Pancreas (tissue), 10 donors: ENCODE data around the gene RAB19. TPM values are rescaled to one million over a fixed set of nuclear protein-coding genes. Genes with fewer than 3 reads are reported as not detected.
A peak's percentile ranks its signal among the peaks of the same experiment; 100 is the strongest.
"Not testable (repeated sequence)": the region's sequence is repeated elsewhere in the genome, so short reads cannot be mapped to it uniquely, and the experiment has no call there.

Experiments used
- ATAC-seq, 4 donors: fragments of 200-7000 bp; cut with Tn5 transposase; one replicate each; pipeline versions ENCODE4 v1.8.0 to v1.9.1; 2020; ENCODE audit warnings: mild to moderate bottlenecking in 4 of 4, moderate library complexity in 4 of 4
- DNase-seq, 6 donors: peaks; one replicate each; pipeline ENCODE4 v3.0.0-alpha.2; 2020
- FAIRE-seq: peaks from 2 replicates; lab custom pipeline; 2012; peaks lifted over from hg19 to GRCh38; lab: Jason Lieb, UNC
- H3K27ac ChIP-seq, 4 donors: fragments of 200-600 bp; sonication (generic); 1 replicate in 3 of 4; 2 replicates in 1 of 4; pipeline versions ENCODE4 v1.5.0 to v1.8.0; 2020
- H3K27me3 ChIP-seq, 4 donors: fragments of 200-600 bp; one replicate each; pipeline ENCODE4 v1.8.0; 2021
- H3K36me3 ChIP-seq, 3 donors: fragments of 200-600 bp; sonication (generic) in 1 of 3; one replicate each; pipeline versions ENCODE4 v1.5.0 to v1.8.0; 2020 to 2021
- H3K4me1 ChIP-seq, 3 donors: fragments of 200-600 bp; one replicate each; pipeline ENCODE4 v1.8.0; 2021
- H3K4me3 ChIP-seq, 4 donors: fragments of 200-600 bp; sonication (generic) in 2 of 4; one replicate each; pipeline versions ENCODE4 v1.5.0 to v1.8.0; 2020 to 2021
- H3K9me3 ChIP-seq, 4 donors: fragments of 200-600 bp; one replicate each; pipeline ENCODE4 v1.8.0; 2021
- WGBS, 2 donors: extraction: QIAGEN DNeasy Blood & Tissue Kit; methylation state at CpG; one replicate each; pipeline ENCODE4 v1.1.7; 2013; 5-methylcytosine and 5-hydroxymethylcytosine counted together
- intact Hi-C, 3 donors: fragments of 100-400 bp; cut with DNase I; formaldehyde crosslinking; loops; one replicate each; pipeline versions ENCODE4 v1.11.1 to v1.14.2; 2022
- polyA plus RNA-seq, 2 donors: library from polyadenylated mRNA; stranded (reverse); fragments of 200-250 nt; gene quantifications; one replicate each; pipeline ENCODE4 v1.2.3, GENCODE V29; 2013
- total RNA-seq, 6 donors: library from RNA; stranded (reverse); fragmentation: NEBNext Ultra II Directional in 4 of 6; extraction: Animal tissue kit (Norgen Biotek cat#: 25700) in 4 of 6; gene quantifications; one replicate each; pipeline versions ENCODE4 v1.2.1 to v1.2.4, GENCODE V29; 2021 to 2023
- TF ChIP-seq, protein P1 (sequence below), 4 donors: fragments of 200-600 bp; sonication (generic) in 3 of 4; IDR thresholded peaks; one replicate each; pipeline versions ENCODE4 v1.5.0 to v1.8.0; 2021; ENCODE audit warnings: antibody characterized with exemption in 4 of 4
- donor health status: healthy with polysubstance abuse.
- donor health status: DM: no; HTN: no; CAD: no; lungs with moderate emphysema.
- donor health status: DM: no; HTN: no; CAD: no.
- donor health status: control.
- donor health status: control.
- donor health status: Bipolar disorder and iron deficiency.
- donor health status: DM: yes; HTN: yes; CAD: no.
- donor health status: DM: no; HTN: no; CAD: no.
- donor health status: DM: no; HTN: no; CAD: no.
- donor health status: DM: yes; HTN: yes; CAD: no.

The RAB19 gene
- total and polyA plus RNA-seq, 8 donors: 1.5 to 10.7 (median 6.1) TPM

DNA sequence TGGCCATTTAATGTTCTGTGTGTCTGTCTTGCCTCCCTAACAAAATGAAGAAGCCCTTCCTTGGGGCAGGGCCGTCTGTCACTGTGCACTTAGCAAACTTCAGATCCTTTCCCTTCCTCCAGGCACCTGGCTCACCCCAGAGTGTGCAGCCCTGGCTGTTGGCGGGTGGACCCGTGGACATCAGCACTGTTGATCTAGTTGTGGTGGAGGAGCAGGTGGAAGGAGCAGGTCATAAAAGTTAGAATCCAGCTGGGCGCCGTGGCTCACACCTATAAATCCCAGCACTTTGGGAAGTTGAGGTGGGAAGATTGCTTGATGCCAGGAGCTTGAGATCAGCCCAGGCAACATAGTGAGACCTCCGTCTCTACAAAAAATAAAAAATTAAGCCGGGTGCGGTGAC, 12.7 kb downstream of the RAB19 start:
- Histone ChIP-seq H3K27me3 (no peaks in the 10 kb centered on the region), H3K36me3 (no peaks in the 10 kb centered on the region), H3K9me3 (no peaks in the 10 kb centered on the region), H3K4me1 (peaks cover 7 to 9% (median 8%) of the 10 kb centered on the region in 3 donors), H3K27ac (no peak overlapping the region), H3K4me3 (no peak overlapping the region)
- peak in 3 of 4 donors; percentile 13 to 18 (median 16) for ATAC-seq
- TF ChIP-seq, protein P1, sequence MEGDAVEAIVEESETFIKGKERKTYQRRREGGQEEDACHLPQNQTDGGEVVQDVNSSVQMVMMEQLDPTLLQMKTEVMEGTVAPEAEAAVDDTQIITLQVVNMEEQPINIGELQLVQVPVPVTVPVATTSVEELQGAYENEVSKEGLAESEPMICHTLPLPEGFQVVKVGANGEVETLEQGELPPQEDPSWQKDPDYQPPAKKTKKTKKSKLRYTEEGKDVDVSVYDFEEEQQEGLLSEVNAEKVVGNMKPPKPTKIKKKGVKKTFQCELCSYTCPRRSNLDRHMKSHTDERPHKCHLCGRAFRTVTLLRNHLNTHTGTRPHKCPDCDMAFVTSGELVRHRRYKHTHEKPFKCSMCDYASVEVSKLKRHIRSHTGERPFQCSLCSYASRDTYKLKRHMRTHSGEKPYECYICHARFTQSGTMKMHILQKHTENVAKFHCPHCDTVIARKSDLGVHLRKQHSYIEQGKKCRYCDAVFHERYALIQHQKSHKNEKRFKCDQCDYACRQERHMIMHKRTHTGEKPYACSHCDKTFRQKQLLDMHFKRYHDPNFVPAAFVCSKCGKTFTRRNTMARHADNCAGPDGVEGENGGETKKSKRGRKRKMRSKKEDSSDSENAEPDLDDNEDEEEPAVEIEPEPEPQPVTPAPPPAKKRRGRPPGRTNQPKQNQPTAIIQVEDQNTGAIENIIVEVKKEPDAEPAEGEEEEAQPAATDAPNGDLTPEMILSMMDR (IDR thresholded peaks at IDR 0.05): no peak
- no peak for FAIRE-seq
- intact Hi-C loops: no loop called here
- WGBS, 2 donors: 70 to 71% methylated on average over 8 of the region's 8 CpGs
- no peak for DNase-seq

DNA sequence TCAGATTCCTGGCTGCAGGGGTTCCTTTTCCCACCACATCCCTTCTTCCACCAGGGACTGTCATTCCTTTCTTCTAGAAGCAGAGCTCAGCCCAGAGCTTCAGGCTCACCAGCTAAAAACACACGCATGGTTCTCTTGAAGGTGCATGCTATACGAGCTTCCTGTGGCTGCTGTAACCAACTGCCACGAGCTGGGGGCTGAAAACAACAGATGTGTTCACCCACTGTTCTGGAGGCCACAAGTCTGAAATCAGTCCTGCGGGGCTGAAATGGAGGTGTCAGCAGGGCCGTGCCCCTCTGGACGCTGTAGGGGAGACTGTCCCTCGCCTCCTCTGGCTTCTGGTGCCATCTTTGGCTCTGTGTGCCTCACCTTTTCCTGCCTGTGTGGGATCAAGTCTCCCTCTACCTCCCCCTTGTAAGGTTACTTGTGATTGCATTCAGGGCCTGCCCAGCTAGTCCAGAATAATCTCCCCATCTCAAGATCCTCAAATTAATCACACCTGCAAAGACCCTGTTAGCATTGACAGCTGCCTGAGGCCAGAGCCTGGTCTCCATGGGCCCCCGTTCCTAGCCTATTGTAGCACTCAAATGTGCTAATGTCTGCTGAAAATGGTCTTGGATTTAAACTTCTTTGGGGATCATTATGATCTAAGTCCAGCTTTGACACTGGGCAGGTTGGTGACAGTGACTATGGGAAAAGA, 13.7 kb downstream of the RAB19 start:
- H3K27me3 ChIP-seq: no peaks in the 10 kb centered on the region
- no peaks in the 10 kb centered on the region for H3K9me3 ChIP-seq
- ATAC-seq (peak; percentile 29 to 64 (median 52)), DNase-seq (peak in 1 of 6 donors; percentile 23), FAIRE-seq (no peak)
- WGBS, 2 donors: 48 to 55% methylated on average over 8 of the region's 8 CpGs
- H3K4me1 ChIP-seq: peaks cover 7 to 9% (median 8%) of the 10 kb centered on the region in 3 donors
- H3K27ac ChIP-seq: peak overlapping the region; percentile 24 to 72 (median 60)
- TF ChIP-seq, protein P1 (IDR thresholded peaks at IDR 0.05): no peak
- no peaks in the 10 kb centered on the region for H3K36me3 ChIP-seq
- no peak overlapping the region for H3K4me3 ChIP-seq
- intact Hi-C loops: no loop called here

DNA sequence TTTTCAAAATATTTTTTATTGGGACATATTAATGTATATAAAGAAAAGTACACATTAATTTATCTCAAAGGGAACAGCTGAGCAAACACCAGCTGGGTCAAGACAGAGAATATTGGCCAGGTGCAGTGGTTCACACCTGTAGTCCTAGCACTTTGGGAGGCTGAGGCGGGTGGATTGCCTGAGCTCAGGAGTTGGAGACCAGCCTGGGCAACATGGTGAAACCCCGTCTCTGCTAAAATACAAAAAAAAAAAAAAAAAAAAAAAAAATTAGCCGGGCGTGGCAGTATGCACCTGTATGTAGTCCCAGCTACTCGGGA, 14.3 kb downstream of the RAB19 start:
- H3K36me3 ChIP-seq, FAIRE-seq, intact Hi-C loops, H3K4me1 ChIP-seq, H3K27me3 ChIP-seq, H3K9me3 ChIP-seq: not testable (repeated sequence)
- WGBS, 2 donors: 23 to 41% methylated on average over 3 to 5 of the region's 5 CpGs
- Histone ChIP-seq H3K27ac (peak overlapping the region; percentile 24 to 72 (median 60)), H3K4me3 (peak overlapping the region in 1 of 4 donors; percentile 10)
- DNase-seq (peak in 5 of 6 donors; percentile 78 to 90 (median 85)), ATAC-seq (peak; percentile 87 to 91 (median 90))

DNA sequence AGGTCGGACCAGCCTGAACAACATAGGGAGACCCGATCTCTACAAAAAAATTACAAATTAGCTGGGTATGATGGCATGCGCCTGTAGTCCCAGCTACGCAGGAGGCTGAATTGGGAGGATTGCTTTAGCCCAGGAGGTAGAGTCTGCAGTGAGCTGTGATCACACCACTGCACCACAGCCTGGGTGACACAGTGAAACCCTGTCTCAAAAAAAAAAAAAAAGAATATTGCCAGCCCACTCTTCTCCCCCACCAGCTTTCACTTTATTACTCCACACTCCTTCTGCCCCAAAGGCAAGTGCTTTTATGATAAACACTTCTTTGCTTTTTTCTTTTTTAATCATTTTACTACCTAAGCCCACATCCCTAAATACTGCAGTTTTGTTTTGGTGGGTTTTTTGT, 14.8 kb downstream of the RAB19 start:
- Histone ChIP-seq H3K36me3 (no peaks in the 10 kb centered on the region), H3K27me3 (no peaks in the 10 kb centered on the region), H3K27ac (no peak overlapping the region), H3K9me3 (no peaks in the 10 kb centered on the region), H3K4me1 (peaks cover 7 to 9% (median 8%) of the 10 kb centered on the region in 3 donors), H3K4me3 (no peak overlapping the region)
- FAIRE-seq (no peak), ATAC-seq (peak; percentile 4 to 15 (median 8)), DNase-seq (no peak)
- 70 to 74% methylated on average over 4 of the region's 4 CpGs for WGBS, 2 donors
- TF ChIP-seq, protein P1 (IDR thresholded peaks at IDR 0.05): no peak
- intact Hi-C loops: no loop called here

DNA sequence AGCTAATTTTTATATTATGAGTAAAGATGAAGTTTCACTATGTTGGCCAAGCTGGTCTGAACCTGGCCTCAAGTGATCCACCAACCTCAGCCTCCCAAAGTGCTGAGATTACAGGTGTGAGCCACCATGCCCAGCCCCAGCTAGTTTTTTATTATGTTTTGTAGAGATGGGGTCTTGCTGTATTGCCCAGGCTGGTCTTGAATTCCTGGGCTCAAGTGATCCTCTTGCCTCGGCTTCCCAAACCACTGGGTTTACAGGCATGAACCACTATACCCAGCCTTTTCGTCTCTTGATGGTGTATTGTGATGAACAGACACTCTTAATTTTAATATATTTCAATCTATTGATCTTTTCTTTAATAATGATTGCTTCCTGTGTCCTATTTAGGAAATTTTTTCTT, 17.7 kb downstream of the RAB19 start:
- TF ChIP-seq, protein P1 (IDR thresholded peaks at IDR 0.05): no peak
- intact Hi-C loops: no loop called here
- H3K9me3 ChIP-seq: no peaks in the 10 kb centered on the region
- no peak overlapping the region for H3K27ac ChIP-seq
- no peak for FAIRE-seq
- 95 to 100% methylated on average over 2 of the region's 2 CpGs for WGBS, 2 donors
- DNase-seq: no peak
- no peaks in the 10 kb centered on the region for H3K36me3 ChIP-seq
- peaks cover 7 to 9% (median 8%) of the 10 kb centered on the region in 3 donors for H3K4me1 ChIP-seq
- ATAC-seq: no peak
- H3K4me3 ChIP-seq: no peak overlapping the region
- no peaks in the 10 kb centered on the region for H3K27me3 ChIP-seq
